Measurements from ENCODE around the gene GATD1.

Gene GATD1

DNA sequence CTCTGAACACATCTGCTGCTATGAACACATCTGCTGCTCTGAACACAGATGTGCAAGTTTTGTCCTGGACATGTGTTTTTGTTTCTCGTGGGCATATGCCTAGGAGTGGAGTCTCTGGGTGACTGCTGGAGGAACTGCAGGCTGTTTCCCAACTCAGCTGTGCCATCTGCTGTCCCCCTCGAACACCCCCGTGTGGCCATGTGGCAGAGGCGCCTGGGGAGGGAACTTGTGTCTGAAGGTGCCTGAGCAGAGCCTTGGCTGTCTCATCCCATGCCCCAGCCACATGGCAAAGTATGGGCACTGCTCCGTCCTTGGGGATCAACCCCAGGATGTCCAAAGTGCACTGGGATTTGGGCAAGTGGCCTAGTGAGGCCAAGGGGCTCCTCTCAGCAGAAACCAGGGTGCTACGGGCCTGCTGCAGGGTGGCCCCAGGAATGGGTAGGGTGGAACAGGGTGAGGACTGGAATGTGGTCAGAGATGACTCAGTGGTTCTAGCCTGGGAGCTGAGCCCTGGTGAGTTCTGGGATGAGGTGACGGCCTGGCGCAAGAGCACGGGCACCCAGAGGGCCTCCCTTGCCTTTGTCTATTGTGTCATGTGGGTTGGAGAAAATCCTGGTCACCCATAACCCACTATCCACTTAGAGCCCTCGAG is 14.7 kb downstream of the GATD1 start (continued):
- TF ChIP-seq SNAI2 (CRISPR knock-in tag; IDR thresholded peaks at IDR 0.05), result no peak
- TF ChIP-seq CSDC2 (CRISPR knock-in tag; IDR thresholded peaks at IDR 0.05), result no peak

DNA sequence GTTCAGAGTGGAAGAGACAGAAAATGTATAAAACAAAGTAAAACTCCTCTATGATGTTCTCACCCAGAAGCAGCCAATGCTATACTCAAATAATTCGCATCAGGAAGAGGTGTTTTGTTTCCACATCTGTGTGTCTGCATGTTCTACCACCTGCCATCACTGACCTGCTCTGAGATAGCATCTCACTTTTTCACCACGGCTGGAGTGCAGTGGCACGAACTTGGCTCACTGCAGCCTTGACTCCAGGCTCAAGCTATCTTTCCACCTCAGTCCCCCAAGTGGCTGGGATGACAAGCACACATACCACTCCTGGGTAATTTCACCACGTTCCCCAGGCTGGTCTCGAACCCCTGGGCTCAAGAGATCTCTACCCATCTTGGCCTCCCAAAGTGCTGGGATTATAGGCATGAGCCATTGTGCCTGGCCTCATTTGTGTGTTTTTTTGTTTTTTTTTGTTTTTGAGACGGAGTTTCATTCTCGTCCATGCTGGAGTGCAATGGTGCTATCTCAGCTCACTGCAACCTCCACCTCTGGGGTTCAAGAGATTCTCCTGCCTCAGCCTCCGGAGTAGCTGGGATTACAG is 15.7 kb downstream of the GATD1 start:
- no peak for ATAC-seq

DNA sequence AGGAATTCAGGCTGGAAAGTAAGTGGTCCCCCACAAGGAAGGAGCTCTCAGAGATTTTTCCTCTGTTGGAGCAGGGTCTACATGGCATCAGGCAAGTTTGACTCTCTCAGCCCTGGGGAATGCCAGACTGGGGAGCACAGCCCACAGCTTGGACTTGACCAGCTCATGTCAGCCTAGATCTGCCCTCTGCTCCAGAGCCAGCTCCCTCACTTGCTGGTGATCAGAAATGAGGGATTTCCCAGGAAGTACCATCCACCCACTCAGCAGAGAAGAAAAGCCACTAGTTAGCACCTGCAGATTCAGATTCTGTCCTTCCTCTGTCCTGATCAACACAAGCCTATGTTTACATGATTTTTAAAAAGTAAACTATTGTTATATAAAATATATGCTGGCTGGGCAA is 17.1 kb downstream of the GATD1 start:
- ATAC-seq, result no peak
- TF ChIP-seq ZNF565 (CRISPR knock-in tag; conservative IDR thresholded peaks at IDR 0.05; ENCODE audit: low read depth) (no peak), TSHZ2 (CRISPR knock-in tag; IDR thresholded peaks at IDR 0.05) (no peak), TOX (CRISPR knock-in tag; IDR thresholded peaks at IDR 0.05; ENCODE audit: borderline replicate concordance) (no peak), PATZ1 (CRISPR knock-in tag; IDR thresholded peaks at IDR 0.05; ENCODE audit: borderline replicate concordance) (no peak), CSDC2 (CRISPR knock-in tag; IDR thresholded peaks at IDR 0.05) (no peak), CSRNP3 (CRISPR knock-in tag; IDR thresholded peaks at IDR 0.05) (no peak), ISL1 (CRISPR knock-in tag; IDR thresholded peaks at IDR 0.05) (no peak), RARB (CRISPR knock-in tag; IDR thresholded peaks at IDR 0.05) (no peak), POU6F1 (CRISPR knock-in tag; IDR thresholded peaks at IDR 0.05; ENCODE audit: borderline replicate concordance, low read depth) (no peak), OSR1 (CRISPR knock-in tag; IDR thresholded peaks at IDR 0.05) (no peak), ZNF8 (CRISPR knock-in tag; IDR thresholded peaks at IDR 0.05) (no peak), PPARA (CRISPR knock-in tag; IDR thresholded peaks at IDR 0.05; ENCODE audit: borderline replicate concordance) (no peak), ARNTL (CRISPR knock-in tag; IDR thresholded peaks at IDR 0.05; ENCODE audit: borderline replicate concordance, low read depth) (no peak), ZNF70 (CRISPR knock-in tag; IDR thresholded peaks at IDR 0.05) (no peak), BACH2 (CRISPR knock-in tag; IDR thresholded peaks at IDR 0.05; ENCODE audit: borderline replicate concordance) (no peak), TCF4 (CRISPR knock-in tag; IDR thresholded peaks at IDR 0.05; ENCODE audit: borderline replicate concordance) (no peak)
- TF ChIP-seq, protein P1, sequence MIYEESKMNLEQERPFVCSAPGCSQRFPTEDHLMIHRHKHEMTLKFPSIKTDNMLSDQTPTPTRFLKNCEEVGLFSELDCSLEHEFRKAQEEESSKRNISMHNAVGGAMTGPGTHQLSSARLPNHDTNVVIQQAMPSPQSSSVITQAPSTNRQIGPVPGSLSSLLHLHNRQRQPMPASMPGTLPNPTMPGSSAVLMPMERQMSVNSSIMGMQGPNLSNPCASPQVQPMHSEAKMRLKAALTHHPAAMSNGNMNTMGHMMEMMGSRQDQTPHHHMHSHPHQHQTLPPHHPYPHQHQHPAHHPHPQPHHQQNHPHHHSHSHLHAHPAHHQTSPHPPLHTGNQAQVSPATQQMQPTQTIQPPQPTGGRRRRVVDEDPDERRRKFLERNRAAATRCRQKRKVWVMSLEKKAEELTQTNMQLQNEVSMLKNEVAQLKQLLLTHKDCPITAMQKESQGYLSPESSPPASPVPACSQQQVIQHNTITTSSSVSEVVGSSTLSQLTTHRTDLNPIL (CRISPR knock-in tag; IDR thresholded peaks at IDR 0.05; ENCODE audit: low read depth), result no peak

More for the DNA sequence above, 15.7 kb downstream of the GATD1 start:
- TF ChIP-seq TOX (CRISPR knock-in tag; IDR thresholded peaks at IDR 0.05; ENCODE audit: borderline replicate concordance) (no peak), SNAI2 (CRISPR knock-in tag; IDR thresholded peaks at IDR 0.05) (no peak), ZC3H10 (CRISPR knock-in tag; IDR thresholded peaks at IDR 0.05) (no peak), ZNF8 (CRISPR knock-in tag; IDR thresholded peaks at IDR 0.05) (no peak), ZNF565 (CRISPR knock-in tag; conservative IDR thresholded peaks at IDR 0.05; ENCODE audit: low read depth) (no peak), ESRRG (CRISPR knock-in tag; IDR thresholded peaks at IDR 0.05) (no peak)

All from SK-N-SH treated with all-trans-retinoic acid at 6 μM for 48 hours (cell line).